ENCODE results near the gene KASH5.
A peak's percentile ranks its signal among the peaks of the same experiment; 100 is the strongest.

The KASH5 gene

GRCh38 chr19:49364083-49364737 is 23.8 kb upstream of the KASH5 start (continued):
- TF ChIP-seq, protein P1, sequence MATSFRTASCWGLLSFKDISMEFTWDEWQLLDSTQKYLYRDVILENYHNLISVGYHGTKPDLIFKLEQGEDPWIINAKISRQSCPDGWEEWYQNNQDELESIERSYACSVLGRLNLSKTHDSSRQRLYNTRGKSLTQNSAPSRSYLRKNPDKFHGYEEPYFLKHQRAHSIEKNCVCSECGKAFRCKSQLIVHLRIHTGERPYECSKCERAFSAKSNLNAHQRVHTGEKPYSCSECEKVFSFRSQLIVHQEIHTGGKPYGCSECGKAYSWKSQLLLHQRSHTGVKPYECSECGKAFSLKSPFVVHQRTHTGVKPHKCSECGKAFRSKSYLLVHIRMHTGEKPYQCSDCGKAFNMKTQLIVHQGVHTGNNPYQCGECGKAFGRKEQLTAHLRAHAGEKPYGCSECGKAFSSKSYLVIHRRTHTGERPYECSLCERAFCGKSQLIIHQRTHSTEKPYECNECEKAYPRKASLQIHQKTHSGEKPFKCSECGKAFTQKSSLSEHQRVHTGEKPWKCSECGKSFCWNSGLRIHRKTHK (tag by site-specific recombination; IDR thresholded peaks at IDR 0.05) = no peak
- TF ChIP-seq ZSCAN23 (tag by site-specific recombination; IDR thresholded peaks at IDR 0.05) = no peak
- no peak for TF ChIP-seq ZNF670 (tag by site-specific recombination; IDR thresholded peaks at IDR 0.05; ENCODE audit: low read depth)
- no peak for TF ChIP-seq ZNF292 (tag by site-specific recombination; IDR thresholded peaks at IDR 0.05; ENCODE audit: borderline replicate concordance, low read depth)
- no peak for TF ChIP-seq KLF17 (tag by site-specific recombination; IDR thresholded peaks at IDR 0.05)
- TF ChIP-seq ZBTB20 (tag by site-specific recombination; IDR thresholded peaks at IDR 0.05) = no peak
- TF ChIP-seq, protein P2, sequence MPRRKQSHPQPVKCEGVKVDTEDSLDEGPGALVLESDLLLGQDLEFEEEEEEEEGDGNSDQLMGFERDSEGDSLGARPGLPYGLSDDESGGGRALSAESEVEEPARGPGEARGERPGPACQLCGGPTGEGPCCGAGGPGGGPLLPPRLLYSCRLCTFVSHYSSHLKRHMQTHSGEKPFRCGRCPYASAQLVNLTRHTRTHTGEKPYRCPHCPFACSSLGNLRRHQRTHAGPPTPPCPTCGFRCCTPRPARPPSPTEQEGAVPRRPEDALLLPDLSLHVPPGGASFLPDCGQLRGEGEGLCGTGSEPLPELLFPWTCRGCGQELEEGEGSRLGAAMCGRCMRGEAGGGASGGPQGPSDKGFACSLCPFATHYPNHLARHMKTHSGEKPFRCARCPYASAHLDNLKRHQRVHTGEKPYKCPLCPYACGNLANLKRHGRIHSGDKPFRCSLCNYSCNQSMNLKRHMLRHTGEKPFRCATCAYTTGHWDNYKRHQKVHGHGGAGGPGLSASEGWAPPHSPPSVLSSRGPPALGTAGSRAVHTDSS (tag by site-specific recombination; IDR thresholded peaks at IDR 0.05) = no peak
- no peak for TF ChIP-seq ZNF510 (tag by site-specific recombination; IDR thresholded peaks at IDR 0.05; ENCODE audit: insufficient replicate concordance)
- TF ChIP-seq ZNF248 (tag by site-specific recombination; IDR thresholded peaks at IDR 0.05) = no peak
- no peak for TF ChIP-seq ZNF350 (tag by site-specific recombination; IDR thresholded peaks at IDR 0.05)
- no peak for TF ChIP-seq ZNF426 (tag by site-specific recombination; IDR thresholded peaks at IDR 0.05)
- no peak for TF ChIP-seq ZNF776 (tag by site-specific recombination; IDR thresholded peaks at IDR 0.05; ENCODE audit: borderline replicate concordance)
- TF ChIP-seq ELK4 (IDR thresholded peaks at IDR 0.05; ENCODE audit: borderline replicate concordance, low read depth, low read length) = no peak
- no peak for TF ChIP-seq KLF8 (tag by site-specific recombination; IDR thresholded peaks at IDR 0.05)
- no peak for TF ChIP-seq ZNF266 (tag by site-specific recombination; IDR thresholded peaks at IDR 0.05; ENCODE audit: low read depth)
- no peak for TF ChIP-seq ZNF138 (tag by site-specific recombination; IDR thresholded peaks at IDR 0.05; ENCODE audit: borderline replicate concordance)
- TF ChIP-seq ZNF398 (tag by site-specific recombination; IDR thresholded peaks at IDR 0.05) = no peak
- TF ChIP-seq ZNF366 (tag by site-specific recombination; conservative IDR thresholded peaks at IDR 0.05) = no peak
- TF ChIP-seq OSR2 (tag by site-specific recombination; IDR thresholded peaks at IDR 0.05) = no peak
- TF ChIP-seq EGR2 (tag by site-specific recombination; IDR thresholded peaks at IDR 0.05; ENCODE audit: low read depth) = 0 out of 2 replicates have a peak, but pooled peaks have one; percentile 11
- no peak for TF ChIP-seq ZNF623 (tag by site-specific recombination; IDR thresholded peaks at IDR 0.05)
- peak; percentile 14; the same call in 1 of the 2 replicates for TF ChIP-seq SP7 (tag by site-specific recombination; IDR thresholded peaks at IDR 0.05)
- TF ChIP-seq ZNF274 (IDR thresholded peaks at IDR 0.05; ENCODE audit: low read length) = no peak
- TF ChIP-seq ZNF274 (tag by site-specific recombination; IDR thresholded peaks at IDR 0.05; ENCODE audit: borderline replicate concordance) = no peak
- TF ChIP-seq ZNF175 (tag by site-specific recombination; IDR thresholded peaks at IDR 0.05) = no peak
- no peak for TF ChIP-seq BCL6B (tag by site-specific recombination; IDR thresholded peaks at IDR 0.05)
- no peak for TF ChIP-seq ZNF792 (tag by site-specific recombination; IDR thresholded peaks at IDR 0.05)
- TF ChIP-seq ZNF658 (tag by site-specific recombination; IDR thresholded peaks at IDR 0.05) = no peak
- TF ChIP-seq, protein P3, sequence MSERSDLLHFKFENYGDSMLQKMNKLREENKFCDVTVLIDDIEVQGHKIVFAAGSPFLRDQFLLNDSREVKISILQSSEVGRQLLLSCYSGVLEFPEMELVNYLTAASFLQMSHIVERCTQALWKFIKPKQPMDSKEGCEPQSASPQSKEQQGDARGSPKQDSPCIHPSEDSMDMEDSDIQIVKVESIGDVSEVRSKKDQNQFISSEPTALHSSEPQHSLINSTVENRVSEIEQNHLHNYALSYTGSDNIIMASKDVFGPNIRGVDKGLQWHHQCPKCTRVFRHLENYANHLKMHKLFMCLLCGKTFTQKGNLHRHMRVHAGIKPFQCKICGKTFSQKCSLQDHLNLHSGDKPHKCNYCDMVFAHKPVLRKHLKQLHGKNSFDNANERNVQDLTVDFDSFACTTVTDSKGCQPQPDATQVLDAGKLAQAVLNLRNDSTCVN (tag by site-specific recombination; optimal IDR thresholded peaks at IDR 0.05) = no peak

All from HEK293 (cell line).